SK-N-SH treated with all-trans-retinoic acid at 6 μM for 48 hours (cell line): Measurements from ENCODE around the gene EARS2.

Source experiments
- ATAC-seq: fragments of 200-7000 bp; cut with Tn5 transposase; 3 replicates; pipeline ENCODE4 v1.9.1; 2020; ENCODE audit warnings: mild to moderate bottlenecking, moderate library complexity
- ARNTL ChIP-seq: fragments of 450-650 bp; formaldehyde crosslinking; IDR thresholded peaks from 2 replicates; pipeline ENCODE4 v1.5.0; 2020; ENCODE audit warnings: low read depth, mild to moderate bottlenecking, moderate library complexity, borderline replicate concordance
- BACH2 ChIP-seq: fragments of 250-450 bp; sonication (Bioruptor Pico); IDR thresholded peaks from 2 replicates; pipeline ENCODE4 v1.9.0; 2021; ENCODE audit warnings: mild to moderate bottlenecking, borderline replicate concordance
- CSDC2 ChIP-seq: fragments of 250-450 bp; sonication (Bioruptor Pico); IDR thresholded peaks from 2 replicates; pipeline ENCODE4 v1.5.0; 2020; ENCODE audit warnings: mild to moderate bottlenecking, moderate library complexity
- CSRNP3 ChIP-seq: fragments of 250-450 bp; sonication (Bioruptor Pico); IDR thresholded peaks from 2 replicates; pipeline ENCODE4 v1.5.1; 2021; ENCODE audit warnings: mild to moderate bottlenecking, moderate library complexity
- ESRRG ChIP-seq: fragments of 250-450 bp; sonication (Bioruptor Pico); IDR thresholded peaks from 2 replicates; pipeline ENCODE4 v1.6.1; 2021; ENCODE audit warnings: mild to moderate bottlenecking
- GLIS3 ChIP-seq: fragments of 250-450 bp; sonication (Bioruptor Pico); IDR thresholded peaks from 2 replicates; pipeline ENCODE4 v1.5.0; 2020; ENCODE audit warnings: mild to moderate bottlenecking, moderate library complexity
- ISL1 ChIP-seq: fragments of 250-450 bp; sonication (Bioruptor Pico); IDR thresholded peaks from 2 replicates; pipeline ENCODE4 v2.1.2; 2022; ENCODE audit warnings: mild to moderate bottlenecking, moderate library complexity
- OSR1 ChIP-seq: fragments of 250-450 bp; sonication (Bioruptor Pico); IDR thresholded peaks from 2 replicates; pipeline ENCODE4 v1.8.0; 2022; ENCODE audit warnings: moderate library complexity, mild to moderate bottlenecking, inconsistent platforms
- PPARA ChIP-seq: fragments of 250-450 bp; sonication (Bioruptor Pico); IDR thresholded peaks from 2 replicates; pipeline ENCODE4 v1.5.0; 2020; ENCODE audit warnings: mild to moderate bottlenecking, borderline replicate concordance
- RARB ChIP-seq: fragments of 250-450 bp; sonication (Bioruptor Pico); IDR thresholded peaks from 2 replicates; pipeline ENCODE4 v1.8.0; 2021; ENCODE audit warnings: mild to moderate bottlenecking, moderate library complexity
- SNAI2 ChIP-seq: fragments of 250-450 bp; sonication (Bioruptor Pico); IDR thresholded peaks from 2 replicates; pipeline ENCODE4 v1.5.0; 2020; ENCODE audit warnings: mild to moderate bottlenecking, moderate library complexity
- TCF4 ChIP-seq: fragments of 250-450 bp; sonication (Bioruptor Pico); IDR thresholded peaks from 2 replicates; pipeline ENCODE4 v1.8.0; 2021; ENCODE audit warnings: mild to moderate bottlenecking, moderate library complexity, borderline replicate concordance
- TOX ChIP-seq: fragments of 250-450 bp; sonication (Bioruptor Pico); IDR thresholded peaks from 2 replicates; pipeline ENCODE4 v1.8.0; 2021; ENCODE audit warnings: mild to moderate bottlenecking, moderate library complexity, borderline replicate concordance
- ZC3H10 ChIP-seq: fragments of 250-450 bp; sonication (Bioruptor Pico); IDR thresholded peaks from 2 replicates; pipeline ENCODE4 v1.5.1; 2021; ENCODE audit warnings: mild to moderate bottlenecking, moderate library complexity
- ZFP3 ChIP-seq: fragments of 250-450 bp; sonication (Bioruptor Pico); IDR thresholded peaks from 2 replicates; pipeline ENCODE4 v1.5.0; 2020; ENCODE audit warnings: mild to moderate bottlenecking, moderate library complexity
- ZFP30 ChIP-seq: fragments of 450-650 bp; formaldehyde crosslinking; IDR thresholded peaks from 2 replicates; pipeline ENCODE4 v1.5.0; 2022; ENCODE audit warnings: mild to moderate bottlenecking, moderate library complexity
- ZNF70 ChIP-seq: fragments of 450-650 bp; formaldehyde crosslinking; IDR thresholded peaks from 2 replicates; pipeline ENCODE4 v1.5.0; 2020; ENCODE audit warnings: mild to moderate bottlenecking, moderate library complexity
- TF ChIP-seq, protein P1 (sequence below): fragments of 250-450 bp; sonication (Bioruptor Pico); IDR thresholded peaks from 2 replicates; pipeline ENCODE4 v1.5.0; 2020; ENCODE audit warnings: mild to moderate bottlenecking, moderate library complexity
- TF ChIP-seq, protein P2 (sequence below): fragments of 250-450 bp; sonication (Bioruptor Pico); IDR thresholded peaks from 2 replicates; pipeline ENCODE4 v1.8.0; 2020; ENCODE audit warnings: mild to moderate bottlenecking, moderate library complexity, borderline replicate concordance
- TF ChIP-seq, protein P3 (sequence below): fragments of 250-450 bp; sonication (Bioruptor Pico); IDR thresholded peaks from 2 replicates; pipeline ENCODE4 v1.5.1; 2020; ENCODE audit warnings: low read depth, mild to moderate bottlenecking, moderate library complexity
- TF ChIP-seq, protein P4 (sequence below): fragments of 250-450 bp; sonication (Bioruptor Pico); IDR thresholded peaks from 2 replicates; pipeline ENCODE4 v1.8.0; 2021; ENCODE audit warnings: low read depth, mild to moderate bottlenecking, moderate library complexity, borderline replicate concordance

The EARS2 gene

DNA sequence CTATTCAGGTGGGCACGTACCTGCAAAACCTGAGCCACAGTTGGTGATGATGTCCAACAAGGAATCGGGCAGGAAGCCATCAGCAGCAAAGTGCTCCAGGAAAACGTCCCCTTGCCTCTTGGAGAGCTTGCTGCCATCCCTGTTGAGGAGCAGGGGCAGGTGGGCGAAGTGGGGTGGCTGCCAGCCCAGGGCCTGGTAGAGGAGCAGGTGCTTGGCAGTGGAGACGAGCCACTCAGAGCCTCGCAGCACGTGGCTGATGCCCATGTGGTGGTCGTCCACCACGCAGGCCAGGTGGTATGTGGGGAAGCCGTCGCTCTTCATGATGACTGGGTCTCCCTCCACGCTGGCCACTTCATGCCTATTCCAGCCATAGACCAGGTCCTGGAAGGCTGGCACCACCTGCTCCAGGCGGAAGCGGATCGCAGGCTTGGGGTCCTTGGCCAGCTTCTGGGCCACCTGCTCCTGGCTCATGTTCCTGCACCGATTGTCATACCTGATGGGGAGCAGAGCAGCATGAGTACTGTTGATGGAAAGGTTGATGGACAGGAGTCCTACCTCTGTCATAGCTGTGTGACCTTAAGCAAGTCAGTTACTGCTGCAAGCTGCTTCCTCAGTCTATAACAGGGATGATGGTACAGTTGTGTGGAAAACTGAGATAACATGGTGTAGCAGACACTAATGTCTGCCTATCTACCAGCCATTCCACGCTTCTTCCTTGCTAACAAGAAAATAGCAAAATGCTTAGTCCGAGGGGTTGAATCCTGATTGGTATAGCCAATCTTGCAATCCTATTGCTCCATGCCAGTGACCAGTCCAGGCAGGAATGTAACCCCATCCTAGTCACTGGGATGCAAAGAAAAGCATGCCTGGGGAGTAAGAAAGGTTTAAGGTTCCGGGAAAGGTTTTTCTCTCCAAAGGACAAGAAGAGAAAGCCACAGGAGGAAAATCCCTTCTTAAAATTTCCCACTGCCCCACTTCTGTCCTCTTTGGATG lies 22.0 kb downstream of the EARS2 start:
- TF ChIP-seq ARNTL (CRISPR knock-in tag) (no peak), ZFP30 (no peak), ESRRG (CRISPR knock-in tag) (no peak), ZFP3 (no peak), CSDC2 (CRISPR knock-in tag) (no peak), CSRNP3 (CRISPR knock-in tag) (no peak), PPARA (no peak)
- TF ChIP-seq, all 23 proteins: peak for 0
- ATAC-seq = no peak

- no peak for ATAC-seq
- TF ChIP-seq CSDC2 (CRISPR knock-in tag) (no peak), ZFP3 (no peak), ARNTL (CRISPR knock-in tag) (no peak), ISL1 (CRISPR knock-in tag) (no peak), TOX (CRISPR knock-in tag) (no peak), RARB (CRISPR knock-in tag) (no peak)
- TF ChIP-seq, protein P1, sequence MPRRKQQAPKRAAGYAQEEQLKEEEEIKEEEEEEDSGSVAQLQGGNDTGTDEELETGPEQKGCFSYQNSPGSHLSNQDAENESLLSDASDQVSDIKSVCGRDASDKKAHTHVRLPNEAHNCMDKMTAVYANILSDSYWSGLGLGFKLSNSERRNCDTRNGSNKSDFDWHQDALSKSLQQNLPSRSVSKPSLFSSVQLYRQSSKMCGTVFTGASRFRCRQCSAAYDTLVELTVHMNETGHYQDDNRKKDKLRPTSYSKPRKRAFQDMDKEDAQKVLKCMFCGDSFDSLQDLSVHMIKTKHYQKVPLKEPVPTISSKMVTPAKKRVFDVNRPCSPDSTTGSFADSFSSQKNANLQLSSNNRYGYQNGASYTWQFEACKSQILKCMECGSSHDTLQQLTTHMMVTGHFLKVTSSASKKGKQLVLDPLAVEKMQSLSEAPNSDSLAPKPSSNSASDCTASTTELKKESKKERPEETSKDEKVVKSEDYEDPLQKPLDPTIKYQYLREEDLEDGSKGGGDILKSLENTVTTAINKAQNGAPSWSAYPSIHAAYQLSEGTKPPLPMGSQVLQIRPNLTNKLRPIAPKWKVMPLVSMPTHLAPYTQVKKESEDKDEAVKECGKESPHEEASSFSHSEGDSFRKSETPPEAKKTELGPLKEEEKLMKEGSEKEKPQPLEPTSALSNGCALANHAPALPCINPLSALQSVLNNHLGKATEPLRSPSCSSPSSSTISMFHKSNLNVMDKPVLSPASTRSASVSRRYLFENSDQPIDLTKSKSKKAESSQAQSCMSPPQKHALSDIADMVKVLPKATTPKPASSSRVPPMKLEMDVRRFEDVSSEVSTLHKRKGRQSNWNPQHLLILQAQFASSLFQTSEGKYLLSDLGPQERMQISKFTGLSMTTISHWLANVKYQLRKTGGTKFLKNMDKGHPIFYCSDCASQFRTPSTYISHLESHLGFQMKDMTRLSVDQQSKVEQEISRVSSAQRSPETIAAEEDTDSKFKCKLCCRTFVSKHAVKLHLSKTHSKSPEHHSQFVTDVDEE (CRISPR knock-in tag) = no peak
- TF ChIP-seq, protein P2, sequence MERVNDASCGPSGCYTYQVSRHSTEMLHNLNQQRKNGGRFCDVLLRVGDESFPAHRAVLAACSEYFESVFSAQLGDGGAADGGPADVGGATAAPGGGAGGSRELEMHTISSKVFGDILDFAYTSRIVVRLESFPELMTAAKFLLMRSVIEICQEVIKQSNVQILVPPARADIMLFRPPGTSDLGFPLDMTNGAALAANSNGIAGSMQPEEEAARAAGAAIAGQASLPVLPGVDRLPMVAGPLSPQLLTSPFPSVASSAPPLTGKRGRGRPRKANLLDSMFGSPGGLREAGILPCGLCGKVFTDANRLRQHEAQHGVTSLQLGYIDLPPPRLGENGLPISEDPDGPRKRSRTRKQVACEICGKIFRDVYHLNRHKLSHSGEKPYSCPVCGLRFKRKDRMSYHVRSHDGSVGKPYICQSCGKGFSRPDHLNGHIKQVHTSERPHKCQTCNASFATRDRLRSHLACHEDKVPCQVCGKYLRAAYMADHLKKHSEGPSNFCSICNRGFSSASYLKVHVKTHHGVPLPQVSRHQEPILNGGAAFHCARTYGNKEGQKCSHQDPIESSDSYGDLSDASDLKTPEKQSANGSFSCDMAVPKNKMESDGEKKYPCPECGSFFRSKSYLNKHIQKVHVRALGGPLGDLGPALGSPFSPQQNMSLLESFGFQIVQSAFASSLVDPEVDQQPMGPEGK (CRISPR knock-in tag) = no peak
Observed at GRCh38 chr16:23532448-23532847, 24.7 kb downstream of the EARS2 start.

- ATAC-seq = no peak
- TF ChIP-seq ZFP3 = no peak
- TF ChIP-seq GLIS3 (CRISPR knock-in tag) = no peak
Observed at GRCh38 chr16:23530062-23530461, 27.1 kb downstream of the EARS2 start.

DNA sequence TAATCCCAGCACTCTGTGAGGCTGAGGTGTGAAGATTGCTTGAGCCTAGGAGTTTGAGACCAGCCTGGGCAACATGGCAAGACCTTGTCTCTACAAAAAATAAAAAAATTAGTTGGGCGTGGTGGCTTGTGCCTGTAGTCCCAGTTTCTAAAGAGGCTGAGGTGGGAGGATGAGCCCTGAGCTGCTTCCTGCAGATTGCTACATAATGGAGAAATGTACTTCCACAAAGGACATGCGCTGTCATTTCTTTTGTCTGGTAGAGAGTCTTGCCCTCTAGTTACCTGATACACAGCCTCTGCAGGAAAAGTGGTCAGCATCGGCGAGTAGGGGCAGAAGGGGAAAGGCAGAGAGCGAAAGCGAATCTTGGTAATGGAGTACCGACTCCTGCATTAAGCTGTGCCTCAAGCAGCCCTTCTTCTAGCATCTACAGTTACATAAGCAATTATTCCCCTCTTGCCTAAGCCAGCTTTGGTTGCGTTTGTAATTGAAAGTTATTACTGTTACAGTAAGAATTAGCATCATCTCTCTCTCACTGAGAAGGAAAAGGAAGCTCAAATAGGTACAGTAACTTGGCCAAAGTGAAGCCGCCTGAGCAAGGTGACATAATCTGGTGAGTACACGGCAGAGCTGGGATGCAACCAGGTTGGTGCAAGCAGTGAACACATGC lies 28.4 kb downstream of the EARS2 start:
- TF ChIP-seq ESRRG (CRISPR knock-in tag) (no peak), RARB (CRISPR knock-in tag) (no peak)

GRCh38 chr16:23527961-23528643 lies 29.0 kb downstream of the EARS2 start:
- ATAC-seq = no peak

More for the DNA sequence above, 28.4 kb downstream of the EARS2 start:
- no peak for ATAC-seq

More at GRCh38 chr16:23527961-23528643, 29.0 kb downstream of the EARS2 start:
- TF ChIP-seq, protein P3, sequence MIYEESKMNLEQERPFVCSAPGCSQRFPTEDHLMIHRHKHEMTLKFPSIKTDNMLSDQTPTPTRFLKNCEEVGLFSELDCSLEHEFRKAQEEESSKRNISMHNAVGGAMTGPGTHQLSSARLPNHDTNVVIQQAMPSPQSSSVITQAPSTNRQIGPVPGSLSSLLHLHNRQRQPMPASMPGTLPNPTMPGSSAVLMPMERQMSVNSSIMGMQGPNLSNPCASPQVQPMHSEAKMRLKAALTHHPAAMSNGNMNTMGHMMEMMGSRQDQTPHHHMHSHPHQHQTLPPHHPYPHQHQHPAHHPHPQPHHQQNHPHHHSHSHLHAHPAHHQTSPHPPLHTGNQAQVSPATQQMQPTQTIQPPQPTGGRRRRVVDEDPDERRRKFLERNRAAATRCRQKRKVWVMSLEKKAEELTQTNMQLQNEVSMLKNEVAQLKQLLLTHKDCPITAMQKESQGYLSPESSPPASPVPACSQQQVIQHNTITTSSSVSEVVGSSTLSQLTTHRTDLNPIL (CRISPR knock-in tag) = no peak
- TF ChIP-seq BACH2 (CRISPR knock-in tag) = no peak
- no peak for TF ChIP-seq TOX (CRISPR knock-in tag)
- TF ChIP-seq, protein P4, sequence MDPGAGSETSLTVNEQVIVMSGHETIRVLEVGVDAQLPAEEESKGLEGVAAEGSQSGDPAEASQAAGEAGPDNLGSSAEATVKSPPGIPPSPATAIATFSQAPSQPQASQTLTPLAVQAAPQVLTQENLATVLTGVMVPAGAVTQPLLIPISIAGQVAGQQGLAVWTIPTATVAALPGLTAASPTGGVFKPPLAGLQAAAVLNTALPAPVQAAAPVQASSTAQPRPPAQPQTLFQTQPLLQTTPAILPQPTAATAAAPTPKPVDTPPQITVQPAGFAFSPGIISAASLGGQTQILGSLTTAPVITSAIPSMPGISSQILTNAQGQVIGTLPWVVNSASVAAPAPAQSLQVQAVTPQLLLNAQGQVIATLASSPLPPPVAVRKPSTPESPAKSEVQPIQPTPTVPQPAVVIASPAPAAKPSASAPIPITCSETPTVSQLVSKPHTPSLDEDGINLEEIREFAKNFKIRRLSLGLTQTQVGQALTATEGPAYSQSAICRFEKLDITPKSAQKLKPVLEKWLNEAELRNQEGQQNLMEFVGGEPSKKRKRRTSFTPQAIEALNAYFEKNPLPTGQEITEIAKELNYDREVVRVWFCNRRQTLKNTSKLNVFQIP (CRISPR knock-in tag) = no peak
- no peak for TF ChIP-seq TCF4 (CRISPR knock-in tag)
- no peak for TF ChIP-seq ZC3H10 (CRISPR knock-in tag)
- no peak for TF ChIP-seq ZNF70 (CRISPR knock-in tag)
- no peak for TF ChIP-seq ZFP3
- TF ChIP-seq ESRRG (CRISPR knock-in tag) = no peak
- TF ChIP-seq OSR1 (CRISPR knock-in tag) = no peak
- TF ChIP-seq SNAI2 = no peak
- no peak for TF ChIP-seq PPARA
- TF ChIP-seq CSRNP3 (CRISPR knock-in tag) = no peak
